Measurements from ENCODE around the gene ZNF622.
"Not testable (repeated sequence)": the region's sequence is repeated elsewhere in the genome, so short reads cannot be mapped to it uniquely, and the experiment has no call there.

ZNF622 gene

GRCh38 chr5:16480821-16481538 lies 15.4 kb upstream of the ZNF622 start:
- DNase-seq (ENCODE audit: low spot score) (no peak), FAIRE-seq (no peak)

GRCh38 chr5:16480144-16480543 lies 14.5 kb upstream of the ZNF622 start:
- DNase-seq (ENCODE audit: low spot score) (no peak), FAIRE-seq (no peak)

GRCh38 chr5:16477541-16477940 lies 11.9 kb upstream of the ZNF622 start:
- no peak for FAIRE-seq
- no peak for DNase-seq (ENCODE audit: low spot score)

DNA sequence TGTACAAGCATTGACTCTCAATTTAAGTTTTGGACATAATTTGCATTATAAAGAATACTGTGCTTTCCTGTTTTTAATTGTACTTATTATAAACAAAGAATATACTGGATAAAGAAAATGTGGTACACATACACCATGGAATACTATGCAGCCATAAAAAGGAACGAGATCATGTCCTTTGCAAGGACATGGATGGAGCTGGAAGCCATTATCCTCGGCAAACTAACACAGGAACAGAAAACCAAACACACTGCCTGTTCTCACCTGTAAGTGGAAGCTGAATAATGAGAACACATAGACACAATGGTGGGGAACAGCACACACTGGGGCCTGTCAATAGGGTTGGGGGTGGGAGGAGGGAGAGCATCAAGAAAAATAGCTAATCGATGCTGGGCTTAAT lies 10.8 kb upstream of the ZNF622 start:
- DNase-seq (ENCODE audit: low spot score); FAIRE-seq: not testable (repeated sequence)

GRCh38 chr5:16471387-16471786 lies 5.8 kb upstream of the ZNF622 start:
- FAIRE-seq (no peak), DNase-seq (ENCODE audit: low spot score) (no peak)

GRCh38 chr5:16467363-16468219 lies 2.0 kb upstream of the ZNF622 start:
- peak; percentile 79 for DNase-seq (ENCODE audit: low spot score)
- FAIRE-seq = peak; percentile 56

DNA sequence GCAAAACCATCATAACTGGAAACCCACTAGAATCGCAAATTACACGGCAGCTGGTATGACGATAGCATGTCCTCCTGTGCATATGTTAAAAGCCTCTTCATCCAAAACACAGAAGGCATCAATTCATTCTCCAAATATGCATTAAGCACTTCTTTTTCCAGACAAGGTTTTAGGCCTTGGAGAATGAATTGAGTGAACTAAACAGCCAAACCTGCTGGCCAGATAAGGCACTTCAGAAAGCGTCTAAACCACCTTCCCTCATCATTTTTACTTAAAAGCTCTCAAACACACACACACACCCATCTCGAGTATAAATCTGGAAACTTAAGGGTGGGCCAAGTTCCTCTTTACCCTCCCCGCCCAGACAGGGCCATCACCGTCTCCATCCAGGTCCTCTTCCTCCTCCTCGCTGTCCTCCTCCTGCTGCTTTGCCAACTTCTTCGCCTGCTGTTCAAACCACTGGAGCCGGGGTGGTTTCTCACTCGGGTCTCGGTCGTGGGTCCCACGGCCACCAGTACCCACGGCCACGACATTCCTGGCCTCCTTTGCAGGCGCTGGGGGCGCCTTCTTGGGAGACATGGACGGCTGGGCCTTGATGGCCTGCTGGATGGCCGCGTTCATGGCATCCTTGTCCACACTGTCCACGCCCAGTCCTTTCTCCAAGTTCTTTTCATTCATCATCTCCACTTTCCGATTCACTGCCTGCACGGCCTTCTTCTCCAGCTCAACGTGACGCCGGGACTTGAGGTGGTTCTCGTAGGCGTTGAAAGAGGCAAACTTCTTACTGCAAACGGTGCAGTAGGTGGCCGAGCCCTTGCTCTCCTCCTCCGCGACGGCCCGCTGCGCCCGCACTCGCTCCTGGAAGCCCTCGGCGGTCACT lies 696 bp downstream of the ZNF622 start:
- FAIRE-seq (no peak), DNase-seq (ENCODE audit: low spot score) (no peak)

DNA sequence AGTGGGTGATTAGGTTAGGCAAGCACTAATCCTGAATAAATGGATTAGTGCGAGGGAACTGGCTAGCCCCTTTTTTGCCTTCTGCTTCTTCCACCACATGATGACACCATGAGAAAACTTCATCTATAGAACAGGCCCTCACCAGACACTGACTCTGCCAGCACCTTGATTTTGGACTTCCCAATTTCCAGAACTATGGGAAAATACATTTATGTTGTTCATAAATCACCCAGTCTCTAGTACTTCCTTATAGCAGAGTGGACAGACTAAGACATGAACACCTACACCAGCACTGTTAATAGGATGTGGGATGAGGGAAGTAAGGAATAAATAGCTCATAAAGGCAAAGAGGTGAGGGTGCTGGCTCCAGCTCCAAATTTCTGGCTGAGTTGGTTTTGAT lies 1.4 kb downstream of the ZNF622 start:
- FAIRE-seq (no peak), DNase-seq (ENCODE audit: low spot score) (no peak)

- FAIRE-seq (no peak), DNase-seq (ENCODE audit: low spot score) (peak; percentile 63)
Measured at GRCh38 chr5:16461782-16462181, 3.8 kb downstream of the ZNF622 start.

GRCh38 chr5:16461026-16461425 lies 4.6 kb downstream of the ZNF622 start:
- no peak for FAIRE-seq
- no peak for DNase-seq (ENCODE audit: low spot score)

DNA sequence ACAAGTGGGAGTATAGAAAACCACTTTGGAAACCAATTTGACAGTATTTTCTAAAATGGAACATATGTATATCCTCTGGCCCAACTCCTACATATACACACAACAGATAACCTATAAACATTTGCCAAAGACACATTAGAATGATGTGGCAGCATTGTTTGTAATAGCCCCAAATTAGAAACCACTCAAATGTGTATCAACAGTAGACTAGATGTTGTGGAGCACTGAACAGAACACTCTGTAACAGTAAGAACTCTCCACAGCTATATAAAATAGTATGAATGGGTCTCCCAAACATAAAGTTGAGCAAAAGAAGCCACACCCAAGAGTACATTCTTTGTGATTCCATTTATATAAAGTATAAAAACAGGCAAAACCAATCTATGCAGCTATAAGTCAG lies 6.1 kb downstream of the ZNF622 start:
- FAIRE-seq (no peak), DNase-seq (ENCODE audit: low spot score) (no peak)

DNA sequence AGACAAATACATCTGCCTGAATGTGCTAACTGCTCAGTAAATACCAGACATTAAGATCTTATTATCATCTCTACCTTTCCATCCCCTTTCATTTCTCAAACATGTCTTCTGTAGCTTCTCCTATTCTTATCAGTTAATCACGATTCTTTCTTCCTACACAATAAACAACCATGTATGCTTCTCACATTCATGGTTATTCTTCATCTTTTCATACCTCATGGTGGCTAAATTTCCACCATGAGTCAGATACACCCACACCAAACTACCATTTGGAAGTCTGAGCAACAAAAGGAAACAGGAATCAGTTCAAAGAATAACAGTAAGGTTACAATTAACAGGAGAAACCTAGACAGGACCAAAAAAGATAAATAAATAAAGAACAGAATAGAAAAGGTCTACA lies 7.7 kb downstream of the ZNF622 start:
- no peak for FAIRE-seq
- DNase-seq (ENCODE audit: low spot score) = no peak

- FAIRE-seq = no peak
- no peak for DNase-seq (ENCODE audit: low spot score)
Measured at GRCh38 chr5:16457451-16457850, 8.1 kb downstream of the ZNF622 start.

GRCh38 chr5:16456103-16456832 lies 9.3 kb downstream of the ZNF622 start:
- DNase-seq (ENCODE audit: low spot score) = peak; percentile 71
- FAIRE-seq = peak; percentile 64

DNA sequence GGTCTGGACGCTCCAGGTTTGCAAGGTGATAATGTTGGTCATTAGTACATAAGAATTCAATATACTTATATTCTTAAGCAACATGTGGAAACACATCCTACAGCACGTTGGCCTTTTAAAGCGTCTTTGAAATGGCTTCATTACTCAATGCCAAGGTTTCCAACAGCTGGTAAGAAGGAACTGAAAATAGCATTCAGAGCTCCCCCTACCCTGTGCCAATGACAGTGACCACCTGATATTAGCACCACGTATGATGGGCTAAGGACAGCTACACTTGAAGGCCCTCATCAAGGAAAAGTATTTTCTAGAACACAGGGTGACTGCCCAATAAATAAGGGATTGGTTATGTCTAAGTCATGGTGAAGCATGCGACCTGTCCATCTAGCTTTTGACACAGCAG lies 9.9 kb downstream of the ZNF622 start:
- DNase-seq (ENCODE audit: low spot score) = no peak
- no peak for FAIRE-seq

GRCh38 chr5:16454686-16455085 lies 10.9 kb downstream of the ZNF622 start:
- FAIRE-seq (no peak), DNase-seq (ENCODE audit: low spot score) (no peak)

DNA sequence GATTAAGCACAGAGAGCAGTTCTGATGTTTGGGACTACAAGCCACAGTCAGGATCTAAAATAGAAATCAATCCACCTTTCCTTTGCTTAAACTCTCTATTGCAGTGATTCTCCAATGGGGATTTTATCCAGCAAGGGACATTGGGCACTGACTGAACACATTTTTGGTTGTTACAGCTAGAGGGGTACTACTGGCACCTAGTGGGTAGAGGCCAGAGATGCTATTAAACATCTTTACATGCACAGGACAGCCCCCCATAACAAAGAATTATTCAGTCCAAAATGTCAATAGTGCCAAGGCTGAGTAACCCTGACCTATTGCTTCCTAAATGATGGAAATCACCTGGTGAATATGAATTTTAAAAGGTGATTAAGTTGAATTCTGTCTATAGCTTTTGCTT lies 12.0 kb downstream of the ZNF622 start:
- FAIRE-seq = no peak
- DNase-seq (ENCODE audit: low spot score) = no peak

- FAIRE-seq (no peak), DNase-seq (ENCODE audit: low spot score) (no peak)
Measured at GRCh38 chr5:16450163-16450562, 15.4 kb downstream of the ZNF622 start.

DNA sequence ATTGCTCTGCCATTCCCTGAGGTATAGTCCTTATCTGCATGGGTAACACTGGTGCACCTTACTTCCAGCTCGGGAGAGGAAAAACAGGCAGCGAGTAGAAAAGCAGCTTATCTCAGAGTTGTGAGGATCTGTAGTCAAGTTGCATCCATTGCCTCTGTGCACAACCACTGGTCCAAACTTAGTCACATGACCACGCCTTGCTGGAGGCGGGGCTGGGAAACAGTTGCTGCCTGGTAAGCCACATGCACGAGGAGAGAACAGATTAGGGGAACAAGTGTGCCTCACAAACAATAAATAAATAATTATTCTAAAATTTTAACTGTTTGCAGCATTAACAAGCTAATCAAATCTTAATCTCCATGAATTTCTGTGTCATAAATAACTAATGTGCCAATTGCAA lies 18.6 kb downstream of the ZNF622 start:
- DNase-seq (ENCODE audit: low spot score) = no peak
- no peak for FAIRE-seq

- FAIRE-seq (no peak), DNase-seq (ENCODE audit: low spot score) (no peak)
Measured at GRCh38 chr5:16437977-16438376, 27.6 kb downstream of the ZNF622 start.

GRCh38 chr5:16436065-16436682 lies 29.4 kb downstream of the ZNF622 start:
- not testable (repeated sequence) for FAIRE-seq; DNase-seq (ENCODE audit: low spot score)

All from RCC 7860 (cell line).